HG03432 (cell line): ENCODE measurements around the gene CRTC1.

ENCODE experiments used
- ATAC-seq: cut with Tn5 transposase; IDR thresholded peaks from one replicate; pipeline ENCODE4 v1.9.1; 2021; ENCODE audit warnings: mild to moderate bottlenecking, moderate library complexity; ENCODE audit not compliant: unreplicated experiment

The CRTC1 gene

DNA sequence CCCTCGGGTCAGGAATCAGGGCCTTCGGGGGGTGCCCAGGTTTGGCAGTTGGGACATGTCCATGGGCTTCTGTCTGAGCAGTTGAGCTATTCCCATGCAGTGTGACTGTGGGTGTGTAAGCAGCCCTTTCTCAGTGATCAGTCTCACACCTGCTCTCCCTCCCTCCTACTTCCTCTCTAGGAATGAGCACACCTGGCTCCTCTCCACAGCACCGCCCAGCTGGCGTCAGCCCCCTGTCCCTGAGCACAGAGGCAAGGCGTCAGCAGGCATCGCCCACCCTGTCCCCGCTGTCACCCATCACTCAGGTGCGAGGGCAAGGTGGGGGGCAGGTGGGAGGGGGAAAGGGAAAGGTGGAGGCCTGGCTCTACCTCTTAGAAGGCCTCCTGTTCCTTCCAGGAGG is 81.7 kb downstream of the CRTC1 start:
- no peak for ATAC-seq

DNA sequence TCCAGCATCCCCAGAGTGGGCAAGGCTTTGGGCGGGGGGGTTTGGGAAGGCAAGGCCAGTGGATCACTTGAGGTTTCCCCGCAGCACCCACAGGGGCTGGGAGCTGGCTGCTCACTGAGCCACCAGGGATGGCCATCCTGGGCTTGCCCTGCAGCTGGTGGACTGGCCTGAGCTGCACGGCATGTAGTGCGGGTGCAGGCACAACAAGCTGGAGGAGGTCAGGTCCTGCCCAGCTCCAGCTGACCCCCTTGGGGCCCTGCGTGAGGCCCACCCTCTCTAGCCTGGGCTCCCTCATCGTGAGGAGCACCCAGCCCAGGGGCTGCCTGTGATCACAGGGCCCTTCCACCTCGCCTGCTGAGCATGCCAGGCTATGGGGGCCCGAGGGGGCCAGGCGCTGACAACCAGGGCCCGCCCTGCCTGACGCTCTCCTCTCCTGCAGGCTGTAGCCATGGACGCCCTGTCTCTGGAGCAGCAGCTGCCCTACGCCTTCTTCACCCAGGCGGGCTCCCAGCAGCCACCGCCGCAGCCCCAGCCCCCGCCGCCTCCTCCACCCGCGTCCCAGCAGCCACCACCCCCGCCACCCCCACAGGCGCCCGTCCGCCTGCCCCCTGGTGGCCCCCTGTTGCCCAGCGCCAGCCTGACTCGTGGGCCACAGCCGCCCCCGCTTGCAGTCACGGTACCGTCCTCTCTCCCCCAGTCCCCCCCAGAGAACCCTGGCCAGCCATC is 84.7 kb downstream of the CRTC1 start:
- ATAC-seq = no peak

DNA sequence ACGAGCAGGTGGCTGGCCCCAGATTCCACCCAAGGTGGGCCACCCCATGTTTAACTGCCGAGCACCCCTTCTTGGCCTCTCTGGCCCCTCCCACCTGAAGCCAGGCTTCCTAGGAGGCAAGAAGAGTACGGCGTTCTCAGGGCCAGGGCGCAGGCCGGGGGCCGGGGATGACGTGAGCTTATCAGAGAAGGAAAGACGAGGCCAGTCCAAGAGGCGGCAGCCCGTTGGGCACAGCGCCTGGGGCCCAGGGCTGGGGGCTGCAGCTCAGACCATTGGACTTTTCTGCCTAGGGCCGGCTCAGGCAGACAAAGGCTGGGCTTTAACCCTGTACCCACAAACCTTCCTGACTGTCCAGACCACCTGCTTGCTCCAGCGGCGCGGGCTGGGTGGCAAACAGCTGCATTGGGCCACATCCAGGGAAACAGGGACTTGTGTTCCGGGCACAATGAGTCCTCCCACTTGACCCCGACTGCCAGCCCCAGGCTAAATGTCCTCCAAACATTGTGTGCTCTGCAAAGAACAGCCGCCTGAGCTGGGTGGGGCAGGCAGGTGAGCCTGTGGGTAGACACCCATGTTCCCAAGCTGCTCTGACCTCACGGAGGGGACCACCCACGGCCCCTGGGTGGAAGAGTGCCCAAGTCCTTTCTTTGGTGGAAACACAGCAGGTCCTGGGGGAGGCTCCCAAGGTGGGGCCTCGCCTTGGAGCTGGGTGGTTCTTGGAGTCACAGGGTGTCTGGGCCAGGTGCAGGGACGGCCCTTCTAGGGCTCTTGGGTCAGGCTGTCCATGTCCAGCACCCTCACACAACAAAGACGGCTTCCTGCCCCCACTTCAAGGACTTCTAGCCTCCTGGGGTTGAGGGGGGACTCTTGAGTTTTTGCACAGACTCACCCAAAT is 85.8 kb downstream of the CRTC1 start:
- ATAC-seq = no peak

DNA sequence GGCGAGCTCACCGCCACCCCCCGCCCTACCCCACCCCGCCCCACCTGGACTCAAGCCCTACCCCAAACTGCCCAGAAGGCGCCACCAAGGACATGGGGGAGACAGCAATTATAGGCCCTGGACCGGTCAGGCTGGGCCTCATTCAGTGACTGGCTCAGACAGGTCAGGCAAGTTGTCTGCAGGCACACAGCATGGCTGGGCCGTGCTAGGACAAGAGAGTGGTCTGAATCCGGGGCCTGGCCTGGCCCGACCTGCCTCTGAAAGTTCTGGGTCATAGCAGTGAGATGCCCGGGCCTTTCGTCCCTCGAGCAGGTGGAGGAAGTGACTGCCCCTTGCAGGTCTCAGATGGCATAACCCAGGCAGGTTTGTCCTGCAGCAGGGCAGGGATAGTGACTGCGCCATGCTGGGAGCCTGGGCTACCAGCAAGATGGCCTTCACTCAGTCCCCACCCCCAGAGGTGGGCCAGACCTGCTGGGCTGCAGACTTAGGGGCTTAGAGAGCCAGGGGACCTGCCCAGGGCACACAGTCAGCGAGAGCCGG is 86.6 kb downstream of the CRTC1 start:
- no peak for ATAC-seq

DNA sequence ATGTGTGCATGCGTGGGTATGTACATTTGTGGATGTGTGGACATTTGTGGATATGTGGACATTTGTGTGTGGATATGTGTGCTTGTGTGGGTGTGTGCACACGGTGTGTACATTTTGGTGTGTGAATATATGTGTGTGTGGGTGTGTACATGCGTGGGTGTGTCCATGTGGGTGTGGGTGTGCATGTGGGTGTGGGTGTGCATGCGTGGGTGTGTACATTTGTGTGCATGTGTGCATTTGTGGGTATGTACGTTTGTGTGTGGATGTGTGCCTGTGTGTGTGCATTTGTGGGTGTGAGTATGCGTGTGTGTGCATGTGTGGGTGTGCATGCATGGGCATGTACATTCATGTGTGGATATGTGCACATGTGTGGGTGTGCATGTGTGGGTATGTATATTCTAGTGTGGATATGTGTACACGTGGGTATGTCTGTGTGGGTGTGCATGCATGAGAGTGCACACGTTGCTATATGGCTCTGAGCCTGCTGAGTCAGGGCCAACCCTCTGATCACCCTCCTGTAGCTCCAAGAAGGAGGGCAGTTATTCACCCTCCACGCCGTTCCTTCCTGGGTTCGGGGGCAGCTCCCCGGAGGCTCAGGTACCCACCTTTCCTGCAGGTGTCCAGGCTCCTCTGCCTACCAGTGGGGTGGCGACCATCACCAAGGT is 87.3 kb downstream of the CRTC1 start:
- ATAC-seq = no peak

DNA sequence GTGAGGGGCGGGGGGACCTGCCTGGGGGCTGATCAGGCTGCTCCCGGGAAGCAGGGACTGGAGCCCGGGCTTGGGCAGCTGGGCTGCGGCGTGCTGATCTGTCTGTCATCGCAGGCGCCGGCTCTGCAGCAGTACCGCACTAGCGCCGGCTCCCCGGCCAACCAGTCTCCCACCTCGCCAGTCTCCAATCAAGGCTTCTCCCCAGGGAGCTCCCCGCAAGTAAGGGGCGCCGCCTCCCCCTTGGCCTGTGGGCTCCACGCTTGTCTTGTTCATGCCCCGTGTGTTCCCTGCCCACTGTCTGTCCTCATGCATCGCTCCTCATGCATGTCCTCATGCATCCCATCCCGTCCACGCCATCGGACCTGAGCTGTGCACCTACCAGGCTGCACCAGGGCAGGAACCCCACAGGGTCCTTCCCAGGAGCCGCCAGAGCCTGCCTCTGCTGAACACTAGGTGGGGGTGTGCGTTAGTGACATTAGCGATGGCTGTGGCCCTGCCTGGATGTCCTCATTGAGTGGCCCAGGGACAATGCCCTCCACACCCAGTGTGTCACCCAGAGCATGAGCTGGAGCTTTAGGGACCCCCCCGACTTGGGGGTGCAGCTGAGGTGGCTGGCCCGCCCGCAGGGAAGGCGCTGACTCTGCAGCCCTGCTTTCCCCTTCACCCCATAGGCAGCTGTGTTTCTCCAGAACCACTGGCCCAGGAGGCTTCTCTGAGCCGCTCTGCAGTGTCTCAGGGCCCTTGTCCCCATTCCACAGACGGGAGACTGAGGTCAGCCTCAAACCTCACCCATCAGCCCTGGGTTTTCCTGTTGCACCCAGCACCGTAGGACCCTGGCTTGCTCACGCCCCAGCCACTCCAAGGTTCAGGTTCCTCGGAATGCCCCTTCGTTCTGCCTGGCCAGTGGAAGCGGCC is 88.1 kb downstream of the CRTC1 start:
- ATAC-seq = no peak

DNA sequence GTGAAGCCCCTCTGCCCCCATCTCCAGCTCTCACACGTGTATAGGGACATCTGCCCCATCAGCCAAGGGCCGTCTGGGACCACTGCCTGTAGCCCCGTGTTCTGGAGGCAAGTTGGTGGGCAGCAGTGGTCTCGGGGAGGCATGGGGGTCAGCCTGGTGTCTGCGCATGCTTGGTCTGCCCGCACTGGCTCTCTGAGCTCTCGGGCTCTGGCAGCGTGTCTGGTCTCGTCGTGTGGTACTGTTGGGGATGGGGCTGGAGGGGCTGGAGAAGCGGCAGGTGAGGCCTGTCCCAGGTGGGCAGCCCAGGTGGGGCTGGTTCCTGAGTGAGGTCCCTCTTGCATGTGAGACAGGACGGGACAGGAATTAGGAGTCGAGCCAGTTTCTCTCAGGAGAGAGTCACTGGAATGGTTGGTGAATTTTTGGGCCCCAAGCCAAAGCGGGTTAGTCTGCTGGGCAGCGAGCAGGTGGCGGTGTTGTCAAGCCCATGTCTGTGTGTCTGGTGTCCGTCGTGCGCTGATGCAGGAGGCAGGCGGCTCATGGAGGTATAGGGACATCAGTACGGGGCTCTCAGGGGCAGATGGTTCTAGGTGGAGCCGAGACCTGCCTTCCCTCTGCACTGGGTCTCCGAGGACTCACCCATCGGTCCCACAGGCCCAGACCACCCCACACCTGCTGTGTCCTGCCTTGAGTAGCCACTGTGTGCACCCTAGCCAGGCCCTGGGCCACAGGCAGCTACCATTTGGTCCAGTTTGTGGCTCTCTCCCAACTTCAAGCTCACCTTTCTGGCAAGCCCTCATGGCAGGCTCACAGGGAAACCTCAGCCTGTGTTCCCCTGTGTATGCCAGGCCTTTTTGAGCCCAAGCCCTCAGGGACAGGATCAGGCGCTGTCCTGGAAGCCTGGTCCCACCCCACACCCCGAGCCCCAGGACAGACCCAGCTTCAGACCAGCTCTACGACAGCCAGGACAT is 89.4 kb downstream of the CRTC1 start:
- no peak for ATAC-seq

DNA sequence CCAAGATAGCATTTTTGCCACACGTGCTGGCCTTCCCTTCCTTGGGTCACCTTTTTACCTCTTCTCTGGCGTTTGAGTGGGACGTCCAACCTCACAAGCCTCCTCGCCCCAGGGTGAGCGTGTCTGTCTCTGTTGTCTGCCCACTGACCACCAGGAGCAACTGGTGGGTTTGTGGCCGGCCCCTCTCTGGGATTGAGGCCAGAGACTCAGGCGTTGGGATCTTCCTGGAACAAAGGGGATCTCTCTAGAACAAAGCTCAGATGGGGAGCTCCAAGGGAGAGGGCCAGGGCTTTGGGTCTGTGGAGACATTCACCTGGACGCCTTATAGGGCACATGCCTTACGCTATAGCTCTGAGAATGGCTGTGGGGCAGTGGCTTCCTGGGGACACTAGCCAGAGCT is 90.2 kb downstream of the CRTC1 start:
- ATAC-seq = no peak

DNA sequence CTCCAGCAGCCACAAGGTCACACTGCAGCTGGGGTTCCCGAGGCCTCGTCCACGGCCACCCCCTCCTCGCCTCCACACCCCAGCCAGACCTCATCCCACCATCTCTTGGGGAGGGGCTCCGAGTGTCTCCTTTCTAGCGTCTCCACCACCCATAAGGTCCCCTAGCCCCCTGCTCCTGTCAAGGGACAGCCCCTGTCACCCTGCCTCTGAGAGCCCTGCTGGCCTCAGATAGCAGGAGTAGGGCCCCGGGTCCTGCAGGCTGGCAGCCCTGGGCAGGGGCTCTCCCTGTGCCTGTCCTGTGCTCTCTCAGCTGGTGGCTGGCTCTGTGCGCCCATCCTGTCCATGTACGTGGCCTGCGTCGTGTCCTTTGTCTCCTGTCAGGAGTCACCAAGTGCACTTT is 90.6 kb downstream of the CRTC1 start:
- ATAC-seq = no peak

DNA sequence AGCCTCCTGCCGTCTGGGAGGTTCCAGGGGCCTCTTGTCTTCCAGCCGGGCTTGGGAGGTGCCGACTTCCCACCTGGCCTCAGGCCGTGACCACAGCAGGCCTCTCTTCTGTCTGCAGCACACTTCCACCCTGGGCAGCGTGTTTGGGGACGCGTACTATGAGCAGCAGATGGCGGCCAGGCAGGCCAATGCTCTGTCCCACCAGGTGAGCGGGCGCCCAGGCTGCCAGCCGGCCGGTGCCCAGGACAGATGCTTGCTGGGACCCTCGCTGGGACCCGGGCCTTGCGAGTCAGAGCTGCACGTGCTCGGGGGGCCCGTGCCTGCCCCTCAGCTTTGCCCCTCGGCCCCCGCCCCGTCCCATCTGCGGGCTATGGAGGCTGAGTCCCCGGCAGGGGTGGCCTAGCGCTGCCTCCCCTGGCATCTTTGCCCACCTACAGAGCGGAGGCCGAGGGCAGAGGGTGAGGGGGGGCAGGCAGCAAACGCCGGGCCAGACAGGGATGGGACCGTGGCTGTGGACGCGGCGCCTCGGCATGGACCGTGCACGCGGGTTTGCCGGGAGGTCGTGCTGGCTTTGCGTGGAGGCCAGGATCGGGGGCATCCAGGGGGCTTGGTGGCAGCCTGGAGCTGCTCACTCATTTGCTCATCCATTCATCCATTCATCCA is 91.4 kb downstream of the CRTC1 start:
- ATAC-seq = no peak

DNA sequence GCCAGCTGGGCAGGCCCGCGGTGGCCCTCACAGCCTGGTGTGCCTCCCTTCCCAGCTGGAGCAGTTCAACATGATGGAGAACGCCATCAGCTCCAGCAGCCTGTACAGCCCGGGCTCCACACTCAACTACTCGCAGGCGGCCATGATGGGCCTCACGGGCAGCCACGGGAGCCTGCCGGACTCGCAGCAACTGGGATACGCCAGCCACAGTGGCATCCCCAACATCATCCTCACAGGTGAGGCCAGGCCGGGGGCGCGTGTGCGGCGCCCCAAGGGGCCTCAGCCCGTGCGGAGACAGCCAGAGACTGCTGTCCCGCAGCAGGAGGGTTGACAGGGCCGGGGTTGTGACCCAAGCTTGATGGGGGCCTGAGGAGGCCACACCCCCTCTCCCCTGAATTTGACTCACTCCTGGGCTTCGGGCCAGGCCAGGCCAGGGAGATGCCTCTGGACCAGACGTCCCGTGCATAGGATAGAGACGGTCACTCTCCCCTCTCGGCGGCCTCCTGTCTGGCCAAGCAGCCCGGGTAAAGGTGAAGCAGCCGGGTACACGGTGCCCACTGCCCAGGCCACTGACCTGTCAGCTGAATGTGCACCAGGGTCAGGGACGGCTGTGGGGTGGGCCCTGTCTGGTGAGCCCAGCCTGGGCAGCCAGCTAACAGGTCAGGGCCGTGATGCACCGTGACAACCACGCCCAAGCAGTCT is 92.3 kb downstream of the CRTC1 start:
- ATAC-seq = no peak

DNA sequence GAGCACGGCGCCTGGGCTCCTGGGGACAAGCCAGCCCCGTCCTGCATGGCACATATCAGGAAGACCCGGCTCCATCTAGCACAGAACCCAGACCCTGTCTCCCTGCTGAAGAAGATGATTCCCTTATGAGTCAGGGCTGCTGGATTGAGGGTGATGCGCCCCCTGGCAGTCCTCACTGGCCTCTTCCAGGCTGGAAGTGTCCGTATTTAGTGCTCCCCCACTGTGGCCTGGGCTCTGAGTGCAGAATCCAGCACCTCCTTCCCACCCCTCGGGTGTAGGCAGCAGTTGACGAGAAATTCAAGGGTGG is 92.8 kb downstream of the CRTC1 start:
- ATAC-seq = no peak

DNA sequence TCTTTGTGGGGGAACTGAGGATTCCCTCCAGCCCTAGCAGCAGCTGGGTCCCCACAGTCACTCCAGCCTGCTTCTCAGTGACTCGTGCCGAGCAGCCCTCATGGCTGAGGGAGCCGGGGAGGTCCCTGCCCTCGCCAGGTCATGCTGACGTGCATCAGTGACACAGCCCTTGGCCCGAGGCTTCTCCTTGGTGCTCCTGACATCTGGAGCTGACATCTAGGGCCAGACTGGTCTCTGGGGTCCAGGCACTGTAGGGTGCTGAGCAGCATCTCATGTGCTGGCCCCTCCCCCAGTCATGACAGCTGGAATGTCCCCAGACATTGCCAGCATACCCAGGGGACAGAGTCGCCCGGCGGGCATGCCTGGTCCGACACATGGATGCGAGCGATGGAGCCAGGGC is 93.3 kb downstream of the CRTC1 start:
- no peak for ATAC-seq

DNA sequence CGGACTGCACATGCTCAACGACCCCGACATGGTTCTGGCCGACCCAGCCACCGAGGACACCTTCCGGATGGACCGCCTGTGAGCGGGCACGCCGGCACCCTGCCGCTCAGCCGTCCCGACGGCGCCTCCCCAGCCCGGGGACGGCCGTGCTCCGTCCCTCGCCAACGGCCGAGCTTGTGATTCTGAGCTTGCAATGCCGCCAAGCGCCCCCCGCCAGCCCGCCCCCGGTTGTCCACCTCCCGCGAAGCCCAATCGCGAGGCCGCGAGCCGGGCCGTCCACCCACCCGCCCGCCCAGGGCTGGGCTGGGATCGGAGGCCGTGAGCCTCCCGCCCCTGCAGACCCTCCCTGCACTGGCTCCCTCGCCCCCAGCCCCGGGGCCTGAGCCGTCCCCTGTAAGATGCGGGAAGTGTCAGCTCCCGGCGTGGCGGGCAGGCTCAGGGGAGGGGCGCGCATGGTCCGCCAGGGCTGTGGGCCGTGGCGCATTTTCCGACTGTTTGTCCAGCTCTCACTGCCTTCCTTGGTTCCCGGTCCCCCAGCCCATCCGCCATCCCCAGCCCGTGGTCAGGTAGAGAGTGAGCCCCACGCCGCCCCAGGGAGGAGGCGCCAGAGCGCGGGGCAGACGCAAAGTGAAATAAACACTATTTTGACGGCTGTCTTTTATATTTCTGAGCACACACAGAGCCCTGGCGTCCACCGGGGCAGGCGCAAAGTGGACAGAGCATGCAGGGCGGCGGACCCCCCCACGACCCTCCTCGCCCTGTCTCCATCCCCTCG is 94.0 kb downstream of the CRTC1 start:
- ATAC-seq = no peak

DNA sequence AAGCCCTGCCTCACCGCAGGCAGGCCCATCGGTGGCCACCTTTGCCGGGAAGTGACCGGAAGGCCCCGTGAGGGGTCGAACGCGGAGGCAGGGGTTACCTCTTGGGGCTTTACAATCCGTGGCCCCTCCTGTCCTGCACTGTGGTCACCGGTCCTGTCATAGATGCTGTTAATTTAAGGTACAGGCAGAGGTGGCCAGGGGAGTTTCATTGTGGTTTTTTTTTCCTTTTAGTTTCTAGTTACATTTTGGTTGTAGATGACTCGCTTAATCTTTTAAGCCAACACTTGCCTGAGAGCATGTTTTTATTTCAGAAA is 94.6 kb downstream of the CRTC1 start:
- no peak for ATAC-seq

DNA sequence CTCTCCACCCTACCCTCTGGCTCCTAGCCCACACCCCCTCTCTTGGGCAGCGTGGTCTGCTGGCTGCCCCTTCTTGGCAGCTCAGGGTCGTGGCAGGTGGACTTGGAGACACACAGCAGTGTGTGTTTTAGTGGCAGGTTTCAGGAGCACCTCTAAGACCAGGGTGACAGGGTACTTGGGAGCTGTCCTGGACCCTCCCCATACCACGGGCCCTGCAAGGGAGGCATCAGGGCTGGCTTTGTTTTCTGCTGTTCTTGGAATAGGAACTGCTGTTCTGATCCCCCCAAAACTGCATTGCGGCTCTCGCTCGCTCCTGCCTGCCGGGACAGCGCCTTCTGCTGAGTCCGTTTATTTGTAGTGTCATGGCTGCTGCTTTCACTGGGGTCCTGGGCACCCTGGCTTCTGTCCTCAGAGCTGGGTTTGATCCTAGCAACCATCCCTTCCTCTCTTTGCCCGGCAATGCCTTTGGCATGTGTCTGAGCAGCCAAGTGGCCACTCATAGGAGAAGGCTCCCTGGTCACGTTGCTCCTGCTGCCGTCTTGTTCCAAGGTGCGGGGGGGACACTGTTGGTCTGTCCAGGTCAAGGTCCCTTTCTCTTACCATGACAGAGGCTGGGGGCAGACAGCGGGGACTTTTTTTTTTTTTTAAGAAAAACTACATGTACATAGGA is 95.5 kb downstream of the CRTC1 start:
- ATAC-seq = no peak

DNA sequence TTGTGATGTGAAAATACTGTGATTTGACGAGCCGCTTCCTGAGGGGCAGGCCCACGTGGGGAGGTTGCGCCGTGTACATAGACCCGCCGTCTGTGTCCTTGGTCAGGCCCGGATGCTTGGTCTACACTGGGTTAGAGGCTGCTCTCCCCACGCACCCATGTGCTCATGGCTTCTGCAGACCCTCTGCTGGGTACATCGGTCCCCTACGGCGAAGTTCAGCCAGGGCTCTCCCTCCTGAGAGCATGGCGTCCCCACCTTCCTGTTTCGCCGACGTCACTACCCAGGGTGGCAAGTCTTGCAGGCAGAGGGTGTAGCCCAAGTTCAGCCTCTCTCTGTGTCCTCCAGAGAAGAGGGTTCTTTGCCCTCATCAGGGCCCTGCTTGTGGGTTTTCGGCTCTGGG is 96.6 kb downstream of the CRTC1 start:
- no peak for ATAC-seq
